ENCODE measurements around the gene WDR27.

The WDR27 gene

DNA sequence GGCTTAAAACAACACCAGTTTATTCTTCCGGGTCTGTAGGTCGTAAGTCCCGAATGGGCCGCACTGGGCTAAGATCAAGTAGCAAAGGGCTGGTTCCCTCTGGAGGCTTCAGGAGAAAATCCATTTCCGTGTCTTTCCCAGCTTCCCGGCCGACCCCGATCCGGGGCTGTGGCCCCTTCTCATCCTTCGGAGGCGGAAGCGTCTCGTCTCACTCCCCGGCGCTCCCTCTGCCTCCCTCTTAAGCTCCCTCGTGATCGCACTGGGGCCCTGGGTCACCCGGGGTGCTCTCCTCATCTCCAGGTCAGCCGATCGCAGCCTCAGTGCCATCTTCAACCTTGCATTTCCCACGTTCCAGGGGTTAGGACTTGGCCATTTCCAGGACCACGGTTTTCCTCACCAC is 199.4 kb downstream of the WDR27 start:
- Histone ChIP-seq H3K4me3 (ENCODE audit: low read length) (no peak overlapping the region), H3K36me3 (replicated peaks; ENCODE audit: insufficient read depth, low read length) (no peaks in the 10 kb centered on the region), H3K9me2 (replicated peaks; ENCODE audit: insufficient read depth, low read length) (no peaks in the 10 kb centered on the region), H2AFZ (ENCODE audit: low read length) (no peak overlapping the region), H3K79me2 (ENCODE audit: low read length) (no peaks in the 10 kb centered on the region), H3F3A (ENCODE audit: insufficient read depth, low read length) (no peaks in the 10 kb centered on the region), H3K9ac (ENCODE audit: low read length) (no peak overlapping the region), H4K20me1 (ENCODE audit: insufficient read depth, low read length) (no peaks in the 10 kb centered on the region), H3K4me2 (ENCODE audit: low read depth, low read length) (no peak overlapping the region), H3K4me1 (ENCODE audit: low read length) (no peaks in the 10 kb centered on the region), H3K9me3 (replicated peaks; ENCODE audit: insufficient read depth, low read length) (no peaks in the 10 kb centered on the region), H3K27me3 (replicated peaks; ENCODE audit: insufficient read depth, low read length) (no peaks in the 10 kb centered on the region), H3K27ac (ENCODE audit: low read length) (no peak overlapping the region)
- DNase-seq: no peak
- TF ChIP-seq EZH2 (optimal IDR thresholded peaks at IDR 0.05; ENCODE audit: low read depth, low read length) (no peak), EZH2phosphoT487 (IDR thresholded peaks at IDR 0.05; ENCODE audit: low read length) (no peak)
- TF ChIP-seq, protein P1, sequence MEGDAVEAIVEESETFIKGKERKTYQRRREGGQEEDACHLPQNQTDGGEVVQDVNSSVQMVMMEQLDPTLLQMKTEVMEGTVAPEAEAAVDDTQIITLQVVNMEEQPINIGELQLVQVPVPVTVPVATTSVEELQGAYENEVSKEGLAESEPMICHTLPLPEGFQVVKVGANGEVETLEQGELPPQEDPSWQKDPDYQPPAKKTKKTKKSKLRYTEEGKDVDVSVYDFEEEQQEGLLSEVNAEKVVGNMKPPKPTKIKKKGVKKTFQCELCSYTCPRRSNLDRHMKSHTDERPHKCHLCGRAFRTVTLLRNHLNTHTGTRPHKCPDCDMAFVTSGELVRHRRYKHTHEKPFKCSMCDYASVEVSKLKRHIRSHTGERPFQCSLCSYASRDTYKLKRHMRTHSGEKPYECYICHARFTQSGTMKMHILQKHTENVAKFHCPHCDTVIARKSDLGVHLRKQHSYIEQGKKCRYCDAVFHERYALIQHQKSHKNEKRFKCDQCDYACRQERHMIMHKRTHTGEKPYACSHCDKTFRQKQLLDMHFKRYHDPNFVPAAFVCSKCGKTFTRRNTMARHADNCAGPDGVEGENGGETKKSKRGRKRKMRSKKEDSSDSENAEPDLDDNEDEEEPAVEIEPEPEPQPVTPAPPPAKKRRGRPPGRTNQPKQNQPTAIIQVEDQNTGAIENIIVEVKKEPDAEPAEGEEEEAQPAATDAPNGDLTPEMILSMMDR (IDR thresholded peaks at IDR 0.05; ENCODE audit: low read length): no peak

DNA sequence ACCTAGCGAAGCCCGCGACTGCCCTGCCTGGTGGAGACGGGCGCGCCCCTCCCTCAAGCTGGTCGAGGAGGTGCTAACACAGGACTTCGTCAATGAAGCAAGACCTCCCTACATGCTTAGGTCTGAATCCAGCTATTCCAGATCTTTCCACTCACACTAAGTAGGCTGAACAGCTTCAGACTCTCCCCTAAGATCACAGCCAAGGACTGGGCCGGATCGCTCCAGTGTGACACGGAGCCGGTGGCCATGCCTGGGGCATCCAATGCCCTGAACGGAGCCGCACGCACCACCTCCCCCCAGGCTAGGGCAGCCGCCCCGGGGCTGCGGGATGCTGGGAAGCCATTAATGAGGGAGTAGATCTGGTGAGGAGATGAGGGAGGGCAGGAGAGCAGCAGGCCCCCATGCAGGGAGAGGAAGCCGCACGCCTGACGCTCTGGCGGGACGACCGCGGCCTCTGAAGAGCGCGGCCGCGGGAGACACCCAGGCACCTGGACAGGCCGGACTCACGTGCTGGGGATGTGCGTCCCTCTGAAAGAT is 200.0 kb downstream of the WDR27 start:
- Histone ChIP-seq H3K27ac (ENCODE audit: low read length) (no peak overlapping the region), H3K9me3 (replicated peaks; ENCODE audit: insufficient read depth, low read length) (no peaks in the 10 kb centered on the region), H3K9ac (ENCODE audit: low read length) (no peak overlapping the region), H3K27me3 (replicated peaks; ENCODE audit: insufficient read depth, low read length) (no peaks in the 10 kb centered on the region), H3K79me2 (ENCODE audit: low read length) (no peaks in the 10 kb centered on the region), H3K4me2 (ENCODE audit: low read depth, low read length) (no peak overlapping the region), H2AFZ (ENCODE audit: low read length) (no peak overlapping the region), H3F3A (ENCODE audit: insufficient read depth, low read length) (no peaks in the 10 kb centered on the region), H3K4me3 (ENCODE audit: low read length) (no peak overlapping the region), H3K4me1 (ENCODE audit: low read length) (no peaks in the 10 kb centered on the region), H3K9me2 (replicated peaks; ENCODE audit: insufficient read depth, low read length) (no peaks in the 10 kb centered on the region), H4K20me1 (ENCODE audit: insufficient read depth, low read length) (no peaks in the 10 kb centered on the region), H3K36me3 (replicated peaks; ENCODE audit: insufficient read depth, low read length) (no peaks in the 10 kb centered on the region)
- TF ChIP-seq EZH2phosphoT487 (IDR thresholded peaks at IDR 0.05; ENCODE audit: low read length): no peak
- no peak for DNase-seq

DNA sequence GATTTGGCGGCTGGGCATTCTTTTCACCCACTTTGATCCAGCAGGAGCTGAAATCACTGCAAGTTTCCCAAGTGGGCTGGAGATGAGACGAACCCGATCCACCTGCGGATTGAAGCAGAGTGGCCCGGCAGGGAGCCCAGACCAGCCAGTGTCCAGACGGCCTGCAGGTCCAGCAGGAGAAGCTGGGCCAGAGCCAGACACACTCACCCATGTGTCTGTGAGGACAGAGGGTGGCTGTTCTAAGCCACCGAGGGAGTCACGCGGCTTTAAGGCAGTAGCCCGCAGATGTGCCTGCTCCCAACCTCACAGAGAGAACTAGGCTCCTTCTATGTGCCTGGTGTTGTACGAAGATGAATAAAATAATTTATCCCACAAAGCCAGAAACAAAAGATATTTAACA is 200.7 kb downstream of the WDR27 start:
- Histone ChIP-seq H3K4me2 (ENCODE audit: low read depth, low read length) (no peak overlapping the region), H3K9ac (ENCODE audit: low read length) (no peak overlapping the region), H3K27me3 (replicated peaks; ENCODE audit: insufficient read depth, low read length) (no peaks in the 10 kb centered on the region), H3K9me3 (replicated peaks; ENCODE audit: insufficient read depth, low read length) (no peaks in the 10 kb centered on the region), H4K20me1 (ENCODE audit: insufficient read depth, low read length) (no peaks in the 10 kb centered on the region), H3K36me3 (replicated peaks; ENCODE audit: insufficient read depth, low read length) (no peaks in the 10 kb centered on the region), H3K4me1 (ENCODE audit: low read length) (no peaks in the 10 kb centered on the region), H2AFZ (ENCODE audit: low read length) (no peak overlapping the region), H3K9me2 (replicated peaks; ENCODE audit: insufficient read depth, low read length) (no peaks in the 10 kb centered on the region), H3K4me3 (ENCODE audit: low read length) (no peak overlapping the region), H3K79me2 (ENCODE audit: low read length) (no peaks in the 10 kb centered on the region), H3F3A (ENCODE audit: insufficient read depth, low read length) (no peaks in the 10 kb centered on the region), H3K27ac (ENCODE audit: low read length) (no peak overlapping the region)
- TF ChIP-seq, protein P1 (IDR thresholded peaks at IDR 0.05; ENCODE audit: low read length): no peak
- no peak for TF ChIP-seq EZH2 (optimal IDR thresholded peaks at IDR 0.05; ENCODE audit: low read depth, low read length)
- DNase-seq: no peak

DNA sequence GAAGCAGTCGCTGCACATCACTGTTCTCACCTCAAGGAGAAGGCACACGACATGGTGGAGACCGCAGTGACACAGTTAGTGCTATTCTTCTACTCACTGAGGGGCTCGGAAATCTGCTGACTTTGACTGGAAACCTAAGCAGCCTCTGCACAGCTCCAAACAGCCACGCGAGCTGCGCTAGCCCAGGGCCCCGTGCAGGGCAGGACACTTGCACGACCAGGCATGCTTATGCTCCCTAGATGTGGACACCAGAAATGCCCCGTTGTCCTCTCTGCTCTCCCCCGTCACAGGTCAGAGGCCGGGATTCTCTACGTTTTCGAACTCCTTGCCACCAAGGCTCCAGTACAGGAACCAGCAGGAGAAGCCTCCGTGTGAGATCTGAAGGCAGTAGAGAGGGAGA is 201.1 kb downstream of the WDR27 start:
- Histone ChIP-seq H3F3A (ENCODE audit: insufficient read depth, low read length) (no peaks in the 10 kb centered on the region), H3K79me2 (ENCODE audit: low read length) (no peaks in the 10 kb centered on the region), H4K20me1 (ENCODE audit: insufficient read depth, low read length) (no peaks in the 10 kb centered on the region), H3K9me2 (replicated peaks; ENCODE audit: insufficient read depth, low read length) (no peaks in the 10 kb centered on the region), H3K4me1 (ENCODE audit: low read length) (no peaks in the 10 kb centered on the region), H2AFZ (ENCODE audit: low read length) (no peak overlapping the region), H3K36me3 (replicated peaks; ENCODE audit: insufficient read depth, low read length) (no peaks in the 10 kb centered on the region), H3K27ac (ENCODE audit: low read length) (no peak overlapping the region), H3K4me2 (ENCODE audit: low read depth, low read length) (no peak overlapping the region), H3K9me3 (replicated peaks; ENCODE audit: insufficient read depth, low read length) (no peaks in the 10 kb centered on the region), H3K27me3 (replicated peaks; ENCODE audit: insufficient read depth, low read length) (no peaks in the 10 kb centered on the region), H3K4me3 (ENCODE audit: low read length) (no peak overlapping the region), H3K9ac (ENCODE audit: low read length) (no peak overlapping the region)
- TF ChIP-seq, protein P1 (IDR thresholded peaks at IDR 0.05; ENCODE audit: low read length): no peak
- TF ChIP-seq EZH2 (optimal IDR thresholded peaks at IDR 0.05; ENCODE audit: low read depth, low read length) (no peak), EZH2phosphoT487 (IDR thresholded peaks at IDR 0.05; ENCODE audit: low read length) (no peak)
- DNase-seq: no peak
